Panc1 (cell line): ENCODE measurements around the gene NDUFA11. TPM values are rescaled to one million over a fixed set of nuclear protein-coding genes. Genes with fewer than 3 reads are reported as not detected.

ENCODE experiments used
- ATAC-seq: fragments of 200-7000 bp; cut with Tn5 transposase; 2 replicates; pipeline ENCODE4 v1.9.1; 2020; ENCODE audit warnings: mild to moderate bottlenecking, moderate library complexity
- BruUV-seq: library from RNA; stranded (reverse); fragments of 400-500 nt; replicated peaks from 2 replicates; lab custom pipeline; 2021; lab: Mats Ljungman, UMichigan
- CTCF ChIA-PET: fragments of 300-600 bp; sonication (Branson Sonifier 250); formaldehyde crosslinking; loops from one replicate; lab custom pipeline; 2022; ENCODE audit warnings: antibody characterized with exemption; lab: Charles Lee
- POLR2A ChIA-PET: fragments of 300-600 bp; sonication (Branson Sonifier 250); formaldehyde crosslinking; loops from one replicate; lab custom pipeline; 2022; ENCODE audit warnings: antibody characterized with exemption; lab: Charles Lee
- DNase-seq: peaks from one replicate; pipeline ENCODE4 v3.0.0-alpha.2; 2010; ENCODE audit warnings: low read depth, low spot score
- H3K27ac ChIP-seq: 2 replicates; pipeline ENCODE4 v1.5.1; 2011; ENCODE audit warnings: mild to moderate bottlenecking, low read length, inconsistent platforms
- H3K27me3 ChIP-seq: fragments of 200-500 bp; sonication (Bioruptor generic); 2 replicates; pipeline ENCODE4 v1.6.0; 2014; ENCODE audit warnings: low read length, inconsistent platforms; ENCODE audit not compliant: control insufficient read depth, insufficient read depth
- H3K36me3 ChIP-seq: fragments of 200-500 bp; sonication (Bioruptor generic); 2 replicates; pipeline ENCODE4 v1.5.1; 2014; ENCODE audit warnings: inconsistent platforms, mild to moderate bottlenecking, low read length, moderate library complexity; ENCODE audit not compliant: control insufficient read depth, insufficient read depth
- H3K4me1 ChIP-seq: 2 replicates; pipeline ENCODE4 v1.5.1; 2011; ENCODE audit warnings: inconsistent platforms, mild to moderate bottlenecking, low read length, moderate library complexity; ENCODE audit not compliant: control insufficient read depth, insufficient read depth
- H3K4me3 ChIP-seq, 2 experiments: 2 replicates each; pipeline ENCODE4 v1.5.1; 2011 to 2012; ENCODE audit warnings: low read depth in 2 of 2, low read length in 2 of 2, mild to moderate bottlenecking in 2 of 2, inconsistent platforms in 1 of 2, moderate library complexity in 1 of 2
- H3K9me3 ChIP-seq: fragments of 200-500 bp; sonication (Bioruptor generic); 2 replicates; pipeline ENCODE4 v1.5.1; 2014; ENCODE audit warnings: low read depth, mild to moderate bottlenecking, inconsistent platforms, low read length, moderate library complexity; ENCODE audit not compliant: control insufficient read depth, insufficient read depth
- CTCF ChIP-seq: fragments of 450-650 bp; IDR thresholded peaks from 2 replicates; pipeline ENCODE4 v1.5.1; 2017; ENCODE audit warnings: mild to moderate bottlenecking
- POLR2AphosphoS5 ChIP-seq: IDR thresholded peaks from 2 replicates; pipeline ENCODE4 v1.6.1; 2012; ENCODE audit warnings: mild to moderate bottlenecking, low read depth, low read length, moderate library complexity
- REST ChIP-seq, 2 experiments: IDR thresholded peaks; 2 replicates each; pipeline ENCODE4 v1.6.1; 2011 to 2012; ENCODE audit warnings: low read depth in 2 of 2, control low read depth in 1 of 2, low read length in 1 of 2, mild to moderate bottlenecking in 1 of 2, moderate library complexity in 1 of 2; ENCODE audit not compliant: insufficient read depth in 1 of 2
- SIN3A ChIP-seq: IDR thresholded peaks from 2 replicates; pipeline ENCODE4 v1.6.1; 2012; ENCODE audit warnings: low read depth, mild to moderate bottlenecking, low read length, moderate library complexity, borderline replicate concordance; ENCODE audit not compliant: insufficient read depth
- TCF7L2 ChIP-seq: IDR thresholded peaks from 2 replicates; pipeline ENCODE4 v1.6.1; 2011; ENCODE audit warnings: mild to moderate bottlenecking, low read depth, low read length, inconsistent platforms
- in situ Hi-C: cut with HindIII; loops from 2 replicates; pipeline ENCODE4 v1.10.0; 2016; ENCODE audit warnings: low sequenced_read_pairs, low pct_unique_long_range_greater_than_20kb
- intact Hi-C: fragments of 100-400 bp; cut with micrococcal nuclease; formaldehyde crosslinking; loops from one replicate; pipeline ENCODE4 v1.10.0; 2022; ENCODE audit not compliant: unreplicated experiment
- total RNA-seq: library from RNA; stranded (reverse); gene quantifications from one replicate; pipeline ENCODE4 v1.2.1, GENCODE V29; 2021; ENCODE audit not compliant: unreplicated experiment

The NDUFA11 gene
- total RNA-seq, 1 experiment from 2014 or later = 242 TPM

- no peaks in the 10 kb centered on the region for H3K4me1 ChIP-seq
- in situ Hi-C loops = no loop called here
- ChIA-PET CTCF (no interaction called here), POLR2A (no interaction called here)
- H3K4me3 ChIP-seq = no peak overlapping the region
- no peak for TF ChIP-seq TCF7L2
- TF ChIP-seq POLR2AphosphoS5 = no peak
- no peak for TF ChIP-seq CTCF
- TF ChIP-seq REST (IDR thresholded peaks at IDR 0.05; ENCODE audit: insufficient read depth in 1 of 2, low read depth in 2 of 2, low read length in 1 of 2) = no peak
- no peak for TF ChIP-seq SIN3A
- no peak overlapping the region for H3K27ac ChIP-seq
- BruUV-seq = no TSS peak
- no peak for DNase-seq
- H3K9me3 ChIP-seq = no peaks in the 10 kb centered on the region
- intact Hi-C loops = loop anchor here (10.0 kb wide), 1 partner anchor 90 kb away; the partner anchor contains the start of gene NRTN
- ATAC-seq = no peak
- no peaks in the 10 kb centered on the region for H3K36me3 ChIP-seq
- no peaks in the 10 kb centered on the region for H3K27me3 ChIP-seq
Observed at GRCh38 chr19:5894704-5895349, 8.8 kb downstream of the NDUFA11 start.

GRCh38 chr19:5893907-5894703 lies 9.5 kb downstream of the NDUFA11 start:
- Histone ChIP-seq H3K36me3 (no peaks in the 10 kb centered on the region), H3K27ac (no peak overlapping the region), H3K27me3 (no peaks in the 10 kb centered on the region), H3K9me3 (no peaks in the 10 kb centered on the region), H3K4me3 (no peak overlapping the region), H3K4me1 (no peaks in the 10 kb centered on the region)
- intact Hi-C loops (loop anchor here (10.0 kb wide), 1 partner anchor 89 kb away; the partner anchor contains the start of gene NRTN), in situ Hi-C loops (no loop called here)
- ChIA-PET POLR2A (no interaction called here), CTCF (interaction anchor here (0.6 kb wide), 1 partner anchor 66 kb away, joined by 3 read pairs; no protein-coding TSS in a partner anchor)
- TF ChIP-seq CTCF (no peak), TCF7L2 (no peak), REST (IDR thresholded peaks at IDR 0.05; ENCODE audit: insufficient read depth in 1 of 2, low read depth in 2 of 2, low read length in 1 of 2) (no peak), POLR2AphosphoS5 (no peak), SIN3A (no peak)
- BruUV-seq = TSS peak; percentile 47
- ATAC-seq = no peak
- DNase-seq = no peak
